GM19372 (cell line): ENCODE results near the gene POLR2J3.
A peak's percentile ranks its signal among the peaks of the same experiment; 100 is the strongest.
"Not testable (repeated sequence)": the region's sequence is repeated elsewhere in the genome, so short reads cannot be mapped to it uniquely, and the experiment has no call there.

Experiments
- ATAC-seq: cut with Tn5 transposase; IDR thresholded peaks from one replicate; pipeline ENCODE4 v1.9.1; 2021; ENCODE audit warnings: mild to moderate bottlenecking, low read depth, moderate library complexity; ENCODE audit not compliant: unreplicated experiment

Gene POLR2J3

DNA sequence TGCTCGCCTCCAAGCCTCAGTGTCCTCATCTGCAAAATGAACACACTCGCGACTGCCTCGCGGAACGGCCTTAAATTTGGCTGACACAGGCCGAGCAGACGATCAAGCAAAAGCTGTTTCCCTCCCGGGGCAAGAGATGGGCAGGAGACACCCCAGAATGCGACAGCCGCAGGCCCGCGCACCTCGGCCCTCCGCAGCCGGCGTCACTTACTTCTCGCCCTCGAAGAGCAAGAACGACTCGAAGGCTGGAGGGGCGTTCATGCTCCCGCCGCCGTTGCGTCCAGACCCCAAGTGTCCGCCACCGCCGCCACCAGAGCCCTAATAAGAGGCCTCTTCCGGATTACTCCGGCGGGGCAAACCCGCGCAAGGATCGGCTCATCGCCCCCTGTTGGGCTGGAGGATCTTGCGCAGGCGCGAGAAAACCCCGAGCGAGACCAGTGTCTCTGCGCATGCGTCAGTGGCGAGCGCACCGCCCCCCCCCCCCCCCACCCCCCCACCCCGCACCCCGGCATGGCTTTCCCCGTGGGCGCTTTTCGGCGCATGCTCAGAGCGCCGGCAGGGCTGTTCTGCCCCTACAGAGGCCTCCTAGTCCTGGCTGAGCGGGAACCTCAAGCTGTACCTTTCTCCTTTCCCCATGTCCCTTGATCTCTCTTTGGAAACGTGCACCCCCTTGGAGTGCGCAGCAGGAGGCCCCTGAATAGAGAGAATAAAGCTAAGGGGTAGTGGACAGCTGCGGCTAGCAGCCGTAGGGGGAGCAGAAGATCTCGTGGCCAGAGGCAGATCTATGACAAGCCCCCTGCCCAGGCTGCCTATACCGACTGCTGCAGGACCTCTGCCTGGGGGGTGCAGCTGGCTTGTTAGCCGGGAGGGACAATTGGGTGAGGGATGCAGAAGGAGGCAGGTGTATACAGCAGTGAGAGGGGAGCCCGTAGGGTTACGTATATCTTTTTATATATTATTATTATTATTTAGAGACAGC is at the start of gene POLR2J3:
POLR2J3 (minus strand) TSS at position 323 of the 979 bp plus-strand sequence; CDS start at position 261, 62 bp downstream.
- peak; percentile 94 for ATAC-seq

GRCh38 chr7:102618122-102618521 is 45.7 kb upstream of the POLR2J3 start:
- not testable (repeated sequence) for ATAC-seq

DNA sequence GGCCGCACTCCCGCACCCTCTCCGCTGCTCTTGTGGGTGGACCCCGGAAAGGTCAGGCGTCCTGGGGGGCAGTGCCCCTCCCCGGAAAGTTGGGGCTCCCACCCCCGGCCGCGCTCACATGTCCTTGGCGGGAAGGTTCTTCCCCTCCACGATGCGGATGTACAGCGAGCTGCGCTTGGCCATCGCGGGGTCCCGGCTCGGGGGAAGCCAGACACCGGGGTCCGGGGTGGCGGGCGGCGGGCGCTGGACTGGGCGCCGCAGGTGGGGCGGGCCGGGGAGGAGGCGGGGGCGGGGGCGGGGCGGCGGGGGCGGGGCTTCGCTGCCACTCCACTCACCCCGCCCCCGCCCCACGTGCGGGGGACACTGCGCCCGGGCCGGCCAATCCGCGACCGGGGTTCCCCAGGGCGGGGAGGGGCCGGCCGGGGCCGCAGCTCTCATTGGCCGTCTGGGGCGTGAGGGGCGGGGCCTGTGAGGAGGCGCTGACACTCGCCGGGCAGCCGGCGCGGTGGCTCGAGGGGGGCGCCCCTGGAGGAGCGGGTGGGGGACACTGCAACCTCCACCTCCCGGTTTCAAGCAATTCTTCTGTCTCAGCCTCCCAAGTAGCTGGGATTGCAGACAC is 44.2 kb upstream of the POLR2J3 start, which contains the start of gene RASA4:
RASA4 (minus strand) TSS at position 250 of the 619 bp plus-strand sequence; CDS start at position 183, 67 bp downstream.
- ATAC-seq = peak; percentile 84

- ATAC-seq = not testable (repeated sequence)
Observed at GRCh38 chr7:102615930-102616329, 43.5 kb upstream of the POLR2J3 start.

DNA sequence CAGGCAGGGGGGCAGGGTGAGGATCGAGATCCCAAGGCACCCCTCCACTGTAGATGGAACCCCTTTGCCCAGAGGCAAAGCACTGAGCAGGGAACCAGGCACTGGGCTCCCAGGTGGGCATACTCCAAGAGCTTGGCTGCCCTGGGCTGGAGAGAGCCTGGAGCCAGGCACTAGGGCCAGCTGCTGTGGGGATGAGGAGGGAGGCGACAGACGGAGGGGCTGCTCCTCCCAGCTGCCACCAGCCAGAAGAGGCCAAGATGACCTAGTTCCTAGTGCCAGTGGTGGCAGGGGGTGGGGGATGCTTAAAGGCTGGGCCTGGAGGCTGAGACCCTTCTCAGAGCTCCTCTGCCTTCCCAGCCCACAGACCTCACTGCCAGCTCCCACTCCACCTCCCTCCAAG is 42.5 kb upstream of the POLR2J3 start:
- ATAC-seq = not testable (repeated sequence)

GRCh38 chr7:102614346-102614697 is 41.9 kb upstream of the POLR2J3 start:
- ATAC-seq = not testable (repeated sequence)

GRCh38 chr7:102613575-102614345 is 41.4 kb upstream of the POLR2J3 start:
- peak; percentile 52 for ATAC-seq

- ATAC-seq = not testable (repeated sequence)
Observed at GRCh38 chr7:102611675-102612325, 39.4 kb upstream of the POLR2J3 start.

- ATAC-seq = peak; percentile 39
Observed at GRCh38 chr7:102611013-102611674, 38.8 kb upstream of the POLR2J3 start.

- ATAC-seq = not testable (repeated sequence)
Observed at GRCh38 chr7:102610441-102610840, 38.1 kb upstream of the POLR2J3 start.

- not testable (repeated sequence) for ATAC-seq
Observed at GRCh38 chr7:102609734-102610133, 37.4 kb upstream of the POLR2J3 start.

GRCh38 chr7:102606848-102607247 is 34.5 kb upstream of the POLR2J3 start:
- ATAC-seq = not testable (repeated sequence)

DNA sequence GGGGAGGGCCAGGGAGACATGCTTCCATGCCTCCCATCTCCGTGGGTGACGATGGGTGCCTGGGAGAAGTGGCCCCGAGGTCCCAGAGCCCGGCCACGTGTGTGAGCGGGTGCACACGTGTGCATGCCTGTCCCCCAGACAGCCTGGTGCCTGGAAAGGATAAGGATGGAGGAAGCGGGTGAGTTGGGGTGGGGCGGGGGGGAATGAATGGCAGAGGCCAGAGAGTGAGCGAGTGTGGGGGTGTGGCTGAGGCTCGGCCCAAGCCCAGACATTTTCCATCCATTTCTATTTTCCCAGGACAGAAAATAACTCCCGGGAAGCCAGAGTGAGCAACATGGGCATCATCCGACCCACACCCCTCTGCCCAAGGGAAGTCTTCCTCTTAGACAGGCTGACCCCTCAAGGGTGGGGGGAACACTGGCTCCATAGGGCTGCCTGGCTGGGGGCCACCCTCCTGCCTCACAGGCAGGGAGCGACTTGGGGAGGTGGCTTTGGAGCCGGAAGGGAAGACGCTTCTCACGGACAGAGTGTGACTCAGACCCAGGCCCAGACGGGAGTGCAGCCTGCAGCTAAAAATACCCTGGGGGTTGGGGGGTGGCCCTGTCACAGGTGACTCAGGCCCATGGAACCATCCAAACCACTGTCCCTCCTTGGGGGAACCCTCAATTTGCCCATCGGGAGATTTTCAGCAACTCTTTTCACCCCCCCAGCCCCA is 32.2 kb upstream of the POLR2J3 start:
- not testable (repeated sequence) for ATAC-seq

- ATAC-seq = not testable (repeated sequence)
Observed at GRCh38 chr7:102602317-102602716, 29.9 kb upstream of the POLR2J3 start.

- not testable (repeated sequence) for ATAC-seq
Observed at GRCh38 chr7:102599699-102600098, 27.3 kb upstream of the POLR2J3 start.

GRCh38 chr7:102596036-102596435 is 23.7 kb upstream of the POLR2J3 start:
- not testable (repeated sequence) for ATAC-seq

DNA sequence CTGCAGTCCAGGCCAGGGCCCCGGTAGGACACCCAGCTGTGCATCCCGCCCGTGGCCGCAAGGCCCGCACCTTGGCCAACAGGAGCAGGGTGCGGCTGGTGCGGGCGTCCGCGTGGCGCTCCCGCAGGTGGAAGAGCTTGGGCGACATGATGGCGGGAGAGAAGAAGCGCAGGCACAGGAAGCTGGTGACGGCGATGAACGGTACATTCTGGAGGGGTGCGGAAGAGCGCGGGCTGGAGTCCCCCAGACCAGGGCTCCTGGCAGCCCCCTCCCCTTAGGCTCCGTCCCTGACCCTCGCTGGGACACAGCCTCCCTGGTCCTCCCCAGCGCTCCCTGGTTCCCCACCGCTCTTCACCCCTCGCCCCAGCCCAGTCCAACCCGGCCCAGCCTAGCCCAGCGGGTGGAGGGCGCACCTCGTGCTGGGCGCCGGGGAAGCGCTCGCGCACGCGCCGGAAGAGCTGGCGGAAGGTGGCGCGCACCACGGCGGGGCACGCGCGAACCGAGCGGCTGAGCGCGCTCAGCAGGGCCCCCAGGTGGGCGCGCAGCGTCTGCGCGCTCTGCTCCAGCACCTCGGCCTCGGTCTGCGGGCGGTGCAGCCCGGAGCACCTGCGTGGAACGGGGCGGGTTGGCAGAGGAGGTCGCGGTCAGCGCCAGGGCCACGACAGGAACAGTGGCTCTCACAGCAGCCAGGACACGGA is 21.4 kb upstream of the POLR2J3 start:
- ATAC-seq = peak; percentile 63

DNA sequence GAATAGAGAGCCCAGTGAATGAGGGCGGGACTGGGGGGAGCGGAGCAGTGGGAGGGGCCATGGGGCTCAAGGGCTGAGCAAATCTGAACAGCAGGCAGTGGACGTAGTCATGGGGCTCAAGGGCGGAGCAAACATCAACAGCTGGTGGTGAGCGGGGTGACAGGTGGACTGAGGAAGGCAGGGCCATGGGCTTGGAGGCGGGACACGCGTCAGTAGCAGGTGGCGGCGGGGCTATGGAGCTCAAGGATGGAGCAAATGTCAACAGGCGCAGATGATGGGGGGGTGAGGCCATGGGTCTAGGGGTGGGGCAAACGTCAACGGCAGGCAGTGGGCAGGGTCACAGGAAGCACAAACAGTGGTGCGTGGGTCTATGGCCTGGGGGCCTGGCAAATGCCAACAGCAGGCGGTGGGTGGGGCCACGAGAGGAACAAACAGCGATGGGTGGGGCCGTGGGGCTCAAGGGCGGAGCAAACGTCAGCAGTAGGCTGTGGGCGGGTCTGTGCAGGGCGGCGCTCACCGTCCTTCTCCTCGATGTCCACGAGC is 20.2 kb upstream of the POLR2J3 start:
- peak; percentile 51 for ATAC-seq
